ENCODE results near the gene NCK2.

Gene NCK2

DNA sequence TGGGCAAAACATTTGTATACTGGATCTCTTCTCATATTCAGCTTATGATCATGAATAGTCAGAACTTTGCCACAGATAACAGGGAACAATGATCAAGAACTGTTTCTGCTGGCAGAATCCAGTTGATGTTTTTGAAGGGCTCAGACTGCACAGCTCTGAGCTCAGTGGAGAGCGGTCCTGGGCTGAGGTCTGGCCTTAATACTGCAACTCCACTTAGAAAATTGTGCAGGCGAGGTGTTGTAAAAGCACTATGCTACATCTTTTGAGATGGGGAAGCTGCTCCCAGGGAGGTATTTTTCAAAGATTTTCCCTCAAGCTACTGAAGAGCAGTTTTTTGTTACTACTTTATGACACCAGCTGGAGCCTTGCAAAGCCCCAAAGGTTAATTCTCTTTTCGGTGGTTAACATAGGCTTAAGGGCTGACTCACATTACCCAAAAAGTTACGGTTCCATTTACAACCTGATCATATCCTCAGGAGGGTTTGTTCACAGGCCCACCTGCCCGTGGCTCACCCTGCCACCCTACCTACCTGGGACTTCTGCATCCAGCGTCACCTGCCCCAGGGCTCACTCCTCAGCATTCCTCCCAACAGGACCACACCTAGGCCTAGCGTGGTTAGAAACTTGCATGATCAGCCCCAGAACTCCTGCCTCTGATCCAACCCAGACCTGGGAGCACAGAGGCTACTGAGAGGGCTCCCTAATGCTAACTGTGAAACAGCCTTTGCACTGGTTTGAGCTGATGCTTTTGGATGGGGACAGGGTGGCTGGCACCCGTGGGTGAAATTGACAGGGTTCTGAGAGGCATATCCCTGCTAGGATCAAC lies 114.4 kb downstream of the NCK2 start:
- H3K79me2 ChIP-seq (ENCODE audit: insufficient read depth, low read length), result peaks cover 55% of the 10 kb centered on the region
- H3K4me3 ChIP-seq (ENCODE audit: low read length, poor library complexity, severe bottlenecking), result no peak overlapping the region
- no peaks in the 10 kb centered on the region for H3F3A ChIP-seq (ENCODE audit: low read depth)
- H3K4me1 ChIP-seq (ENCODE audit: insufficient read depth, low read length, poor library complexity, severe bottlenecking), result peaks cover 12% of the 10 kb centered on the region
- peaks cover 29% of the 10 kb centered on the region; the same call in 1 of the 2 replicates for H3K36me3 ChIP-seq (ENCODE audit: insufficient read depth, low read length)
- no peaks in the 10 kb centered on the region for H3K27me3 ChIP-seq (ENCODE audit: insufficient read depth, low read length, poor library complexity, severe bottlenecking)
- H3K4me2 ChIP-seq (ENCODE audit: low read depth, low read length, poor library complexity, severe bottlenecking), result no peak overlapping the region
- TF ChIP-seq, protein P1, sequence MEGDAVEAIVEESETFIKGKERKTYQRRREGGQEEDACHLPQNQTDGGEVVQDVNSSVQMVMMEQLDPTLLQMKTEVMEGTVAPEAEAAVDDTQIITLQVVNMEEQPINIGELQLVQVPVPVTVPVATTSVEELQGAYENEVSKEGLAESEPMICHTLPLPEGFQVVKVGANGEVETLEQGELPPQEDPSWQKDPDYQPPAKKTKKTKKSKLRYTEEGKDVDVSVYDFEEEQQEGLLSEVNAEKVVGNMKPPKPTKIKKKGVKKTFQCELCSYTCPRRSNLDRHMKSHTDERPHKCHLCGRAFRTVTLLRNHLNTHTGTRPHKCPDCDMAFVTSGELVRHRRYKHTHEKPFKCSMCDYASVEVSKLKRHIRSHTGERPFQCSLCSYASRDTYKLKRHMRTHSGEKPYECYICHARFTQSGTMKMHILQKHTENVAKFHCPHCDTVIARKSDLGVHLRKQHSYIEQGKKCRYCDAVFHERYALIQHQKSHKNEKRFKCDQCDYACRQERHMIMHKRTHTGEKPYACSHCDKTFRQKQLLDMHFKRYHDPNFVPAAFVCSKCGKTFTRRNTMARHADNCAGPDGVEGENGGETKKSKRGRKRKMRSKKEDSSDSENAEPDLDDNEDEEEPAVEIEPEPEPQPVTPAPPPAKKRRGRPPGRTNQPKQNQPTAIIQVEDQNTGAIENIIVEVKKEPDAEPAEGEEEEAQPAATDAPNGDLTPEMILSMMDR (conservative IDR thresholded peaks at IDR 0.05; ENCODE audit: low read length), result no peak
- TF ChIP-seq EZH2phosphoT487 (IDR thresholded peaks at IDR 0.05; ENCODE audit: borderline replicate concordance), result no peak
- H3K9ac ChIP-seq (ENCODE audit: low read depth, low read length, poor library complexity, severe bottlenecking), result no peak overlapping the region
- H3K9me2 ChIP-seq (replicated peaks; ENCODE audit: low read depth, low read length), result no peaks in the 10 kb centered on the region
- no peak overlapping the region for H2AFZ ChIP-seq (ENCODE audit: low read length)
- no peaks in the 10 kb centered on the region for H4K20me1 ChIP-seq (ENCODE audit: insufficient read depth, low read length, poor library complexity, severe bottlenecking)
- H3K9me3 ChIP-seq (ENCODE audit: insufficient read depth, low read depth, low read length), result no peaks in the 10 kb centered on the region

DNA sequence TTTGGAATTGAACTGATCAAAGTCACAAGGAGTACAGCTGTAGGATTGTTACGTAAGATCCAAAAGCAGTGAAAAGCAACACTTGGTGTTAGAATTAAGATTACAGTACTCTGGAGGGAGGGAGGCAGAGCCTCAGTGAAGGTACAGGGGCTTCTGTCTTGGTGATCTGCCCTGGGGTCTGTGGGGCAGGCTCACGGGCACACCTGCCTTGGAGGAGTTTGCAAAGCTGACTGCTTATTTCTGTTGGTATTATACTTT lies 114.9 kb downstream of the NCK2 start:
- H3K4me1 ChIP-seq (ENCODE audit: insufficient read depth, low read length, poor library complexity, severe bottlenecking), result peaks cover 12% of the 10 kb centered on the region

DNA sequence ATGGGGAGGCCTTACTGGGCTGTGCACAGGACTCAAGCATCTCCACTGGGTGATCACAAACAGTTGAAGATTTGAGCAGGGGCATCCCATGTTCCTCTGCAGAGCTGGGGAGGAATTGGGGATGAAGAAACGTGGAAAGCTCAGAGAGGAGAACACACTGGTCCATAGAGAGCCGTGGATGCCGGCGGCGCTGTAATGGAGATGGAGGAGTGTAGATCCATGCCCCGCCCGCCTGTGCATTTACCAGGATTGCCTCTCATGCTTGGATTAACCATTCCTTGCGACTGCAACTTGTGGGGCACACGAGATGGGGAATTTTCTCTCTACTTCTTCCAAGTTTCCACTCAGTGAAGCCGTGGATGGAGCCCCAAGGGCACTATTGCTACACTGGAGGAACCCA lies 115.9 kb downstream of the NCK2 start:
- TF ChIP-seq, protein P1 (conservative IDR thresholded peaks at IDR 0.05; ENCODE audit: low read length), result no peak
- TF ChIP-seq EZH2phosphoT487 (IDR thresholded peaks at IDR 0.05; ENCODE audit: borderline replicate concordance), result no peak
- H3K9ac ChIP-seq (ENCODE audit: low read depth, low read length, poor library complexity, severe bottlenecking), result no peak overlapping the region
- peaks cover 21% of the 10 kb centered on the region; the same call in 1 of the 2 replicates for H3K36me3 ChIP-seq (ENCODE audit: insufficient read depth, low read length)
- H2AFZ ChIP-seq (ENCODE audit: low read length), result no peak overlapping the region
- no peaks in the 10 kb centered on the region for H3K27me3 ChIP-seq (ENCODE audit: insufficient read depth, low read length, poor library complexity, severe bottlenecking)
- no peaks in the 10 kb centered on the region for H3K9me2 ChIP-seq (replicated peaks; ENCODE audit: low read depth, low read length)
- H3K4me2 ChIP-seq (ENCODE audit: low read depth, low read length, poor library complexity, severe bottlenecking), result no peak overlapping the region
- no peaks in the 10 kb centered on the region for H4K20me1 ChIP-seq (ENCODE audit: insufficient read depth, low read length, poor library complexity, severe bottlenecking)
- no peak overlapping the region for H3K4me3 ChIP-seq (ENCODE audit: low read length, poor library complexity, severe bottlenecking)
- peaks cover 12% of the 10 kb centered on the region for H3K4me1 ChIP-seq (ENCODE audit: insufficient read depth, low read length, poor library complexity, severe bottlenecking)
- peaks cover 58% of the 10 kb centered on the region for H3K79me2 ChIP-seq (ENCODE audit: insufficient read depth, low read length)
- no peaks in the 10 kb centered on the region for H3F3A ChIP-seq (ENCODE audit: low read depth)
- no peaks in the 10 kb centered on the region for H3K9me3 ChIP-seq (ENCODE audit: insufficient read depth, low read depth, low read length)

More for the DNA sequence above, 114.9 kb downstream of the NCK2 start:
- Histone ChIP-seq H3K9me3 (ENCODE audit: insufficient read depth, low read depth, low read length) (no peaks in the 10 kb centered on the region), H3K79me2 (ENCODE audit: insufficient read depth, low read length) (peaks cover 59% of the 10 kb centered on the region), H4K20me1 (ENCODE audit: insufficient read depth, low read length, poor library complexity, severe bottlenecking) (no peaks in the 10 kb centered on the region), H2AFZ (ENCODE audit: low read length) (no peak overlapping the region), H3F3A (ENCODE audit: low read depth) (no peaks in the 10 kb centered on the region), H3K9me2 (replicated peaks; ENCODE audit: low read depth, low read length) (no peaks in the 10 kb centered on the region), H3K27me3 (ENCODE audit: insufficient read depth, low read length, poor library complexity, severe bottlenecking) (no peaks in the 10 kb centered on the region), H3K36me3 (ENCODE audit: insufficient read depth, low read length) (peaks cover 29% of the 10 kb centered on the region; the same call in 1 of the 2 replicates), H3K4me3 (ENCODE audit: low read length, poor library complexity, severe bottlenecking) (no peak overlapping the region), H3K4me2 (ENCODE audit: low read depth, low read length, poor library complexity, severe bottlenecking) (no peak overlapping the region), H3K9ac (ENCODE audit: low read depth, low read length, poor library complexity, severe bottlenecking) (no peak overlapping the region)
- TF ChIP-seq, protein P1 (conservative IDR thresholded peaks at IDR 0.05; ENCODE audit: low read length), result no peak
- no peak for TF ChIP-seq EZH2phosphoT487 (IDR thresholded peaks at IDR 0.05; ENCODE audit: borderline replicate concordance)

All from Loucy (cell line).